CD4-positive, alpha-beta T cell treated with Interleukin-6 at 100 ng/mL for 8 hours (primary cell): Measurements from ENCODE around the gene OR2B6.

Experiments used
- DNase-seq: peaks from one replicate; pipeline ENCODE4 v3.0.0-alpha.2; 2020; ENCODE audit warnings: mixed read lengths, low spot score

OR2B6 gene

DNA sequence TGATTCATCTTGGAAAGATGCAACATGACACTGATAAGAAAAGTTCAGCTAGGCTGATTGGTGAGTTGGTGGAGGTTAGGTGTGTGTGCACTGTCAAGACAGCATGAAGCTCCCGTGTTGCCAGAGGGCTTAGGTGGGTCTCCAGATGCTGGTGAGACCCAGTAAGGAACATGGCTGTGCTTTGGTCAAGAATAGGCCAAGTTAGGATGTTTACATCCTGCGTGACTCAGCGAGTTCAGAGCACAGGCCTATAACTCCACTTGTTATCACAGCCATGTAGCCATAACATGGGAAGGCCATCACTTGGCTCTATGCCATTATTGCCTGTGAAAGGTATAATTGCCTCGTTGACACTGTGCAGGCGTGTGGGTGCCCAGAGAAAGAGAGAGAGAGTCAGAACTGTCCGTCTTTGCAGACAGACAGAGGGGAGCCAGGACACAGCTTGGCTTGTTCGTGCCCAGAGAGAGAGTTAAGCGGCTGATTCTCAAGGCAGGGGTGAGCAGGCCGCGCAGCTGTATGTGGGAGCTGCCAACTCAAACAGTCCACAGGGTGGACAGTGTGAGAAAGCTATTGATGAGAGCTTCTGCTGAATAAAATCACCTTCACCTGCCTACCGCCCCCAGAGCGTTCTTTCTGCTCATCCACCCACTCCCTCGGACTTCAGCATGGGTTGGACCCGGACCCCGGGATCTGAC, 43.5 kb downstream of the OR2B6 start:
- no peak for DNase-seq

DNA sequence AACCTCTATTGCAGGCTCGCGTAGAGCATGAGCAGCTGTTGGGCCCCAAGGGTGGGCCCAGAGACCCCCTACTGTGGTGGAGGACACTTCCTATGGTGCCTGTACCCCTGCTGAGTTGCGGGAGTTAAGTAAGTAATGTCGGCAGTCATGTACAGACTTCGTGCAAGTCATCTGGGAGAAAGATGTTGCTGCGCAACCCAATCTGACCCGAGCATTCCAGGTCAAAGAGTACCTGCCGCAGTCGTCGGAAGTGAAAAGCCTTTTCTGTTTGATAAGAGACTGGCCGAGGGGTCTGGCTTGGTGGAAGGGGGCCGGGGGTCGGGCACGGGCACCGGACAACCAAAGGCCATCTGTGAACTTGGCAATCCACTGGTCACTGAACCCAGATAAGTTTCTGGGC, 44.3 kb downstream of the OR2B6 start:
- DNase-seq = no peak

DNA sequence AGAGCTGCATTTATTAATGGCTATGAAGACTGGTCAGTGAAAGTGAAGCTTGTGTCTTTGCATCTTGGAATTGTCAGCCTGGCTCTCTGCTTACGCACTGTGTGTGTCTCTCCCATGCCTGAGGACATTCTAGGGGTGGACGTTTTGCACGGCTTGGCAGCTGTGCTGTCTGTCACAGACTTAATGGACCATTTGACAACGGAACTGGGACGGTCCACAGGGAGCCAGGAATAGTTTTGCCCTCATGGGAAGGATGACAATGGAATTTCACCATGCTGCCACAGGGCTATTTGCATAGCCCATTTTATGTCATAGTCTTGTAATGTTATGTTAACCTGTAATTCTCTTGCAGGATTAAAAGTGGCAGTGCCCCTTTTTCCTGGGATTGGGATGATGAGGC, 44.7 kb downstream of the OR2B6 start:
- no peak for DNase-seq

DNA sequence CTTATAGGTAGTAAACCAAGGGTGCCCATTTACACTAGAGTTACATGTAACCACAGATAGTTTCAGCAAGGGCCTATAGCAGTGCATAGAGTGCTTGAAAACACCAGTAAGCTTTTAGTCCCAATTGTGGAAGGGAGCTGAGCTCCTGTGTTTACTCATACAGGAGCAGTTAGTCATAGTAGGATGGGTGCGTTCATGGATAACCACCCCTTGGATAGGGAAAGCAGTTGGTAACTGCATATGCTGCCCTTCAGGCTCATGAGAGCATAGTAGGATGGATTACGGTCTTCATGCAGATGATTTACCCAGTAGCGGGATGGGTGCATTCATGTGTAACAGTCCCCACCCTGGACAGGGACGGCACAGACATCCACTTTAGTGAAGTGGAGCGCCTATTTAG, 45.1 kb downstream of the OR2B6 start:
- DNase-seq = no peak

DNA sequence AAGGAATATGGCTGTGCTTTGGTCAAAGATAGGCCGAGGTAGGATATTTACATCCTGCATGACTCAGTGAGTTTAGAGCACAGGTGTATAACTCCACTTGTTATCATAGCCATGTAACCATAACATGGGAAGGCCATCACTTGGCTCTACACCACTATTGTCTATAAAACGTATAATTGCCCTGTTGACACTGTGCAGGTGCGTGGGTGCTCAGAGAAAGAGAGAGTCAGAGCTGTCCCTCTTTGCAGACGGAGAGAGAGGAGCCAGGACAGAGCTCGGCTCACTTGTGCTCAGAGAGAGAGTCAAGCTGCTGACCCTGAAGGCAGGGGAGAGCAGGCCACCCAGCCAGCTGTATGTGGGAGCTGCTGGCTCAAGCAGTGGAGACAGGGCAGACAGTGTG, 46.0 kb downstream of the OR2B6 start:
- DNase-seq = no peak

DNA sequence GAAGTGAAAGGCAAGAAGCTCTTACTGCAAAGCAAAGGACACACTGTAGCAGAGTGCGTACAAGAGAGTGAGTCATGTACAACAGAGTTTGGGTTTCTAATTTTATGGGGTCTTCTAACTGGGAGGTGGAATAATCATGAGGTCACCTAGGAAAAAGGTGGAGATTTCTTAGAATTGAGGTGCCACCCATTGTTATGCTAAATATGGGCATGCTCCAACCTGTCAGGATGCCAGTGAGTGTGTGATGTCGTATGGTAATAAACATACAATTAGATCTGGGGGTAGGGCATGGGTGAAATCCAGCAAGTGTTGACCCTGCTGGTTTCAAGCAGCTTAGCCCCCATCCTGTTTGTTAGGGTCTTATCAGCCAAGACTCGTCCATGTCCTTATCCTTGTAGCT, 46.6 kb downstream of the OR2B6 start:
- no peak for DNase-seq

DNA sequence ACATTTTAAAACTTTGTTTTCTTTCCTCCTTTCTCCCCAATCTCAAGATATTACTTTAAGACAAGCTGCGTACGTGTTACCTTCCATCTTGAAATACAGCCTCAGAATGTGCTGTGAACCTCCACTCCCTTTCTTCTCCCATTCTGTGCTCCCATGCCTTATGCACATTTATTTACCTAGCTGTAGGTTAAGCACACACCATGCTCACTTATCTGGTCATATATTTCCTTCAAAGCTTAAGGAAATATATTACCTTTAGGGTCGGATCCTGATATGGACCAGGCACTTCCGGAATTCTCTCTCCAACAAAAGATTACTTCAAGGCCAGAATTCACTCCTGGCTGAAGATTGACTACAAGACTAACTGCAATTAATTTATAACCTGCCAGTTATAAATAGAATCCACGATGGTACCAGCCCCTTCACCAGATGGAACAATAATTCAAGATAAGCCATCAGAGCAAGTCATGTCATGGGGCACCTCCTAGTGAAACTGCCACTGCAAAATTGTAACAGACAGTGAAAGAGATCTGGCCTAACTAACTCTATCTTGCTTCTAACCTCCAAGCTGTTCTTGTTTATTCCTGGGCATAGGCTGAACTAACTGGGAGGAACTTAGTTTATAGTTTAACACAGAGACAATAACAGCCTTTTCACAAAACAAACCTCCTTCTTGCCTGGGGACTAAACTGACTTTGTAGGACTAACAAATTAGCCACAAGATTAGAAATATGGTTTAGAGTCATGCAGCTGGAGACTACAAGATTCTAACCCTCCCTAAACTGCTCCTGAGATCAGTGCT, 47.5 kb downstream of the OR2B6 start:
- no peak for DNase-seq

DNA sequence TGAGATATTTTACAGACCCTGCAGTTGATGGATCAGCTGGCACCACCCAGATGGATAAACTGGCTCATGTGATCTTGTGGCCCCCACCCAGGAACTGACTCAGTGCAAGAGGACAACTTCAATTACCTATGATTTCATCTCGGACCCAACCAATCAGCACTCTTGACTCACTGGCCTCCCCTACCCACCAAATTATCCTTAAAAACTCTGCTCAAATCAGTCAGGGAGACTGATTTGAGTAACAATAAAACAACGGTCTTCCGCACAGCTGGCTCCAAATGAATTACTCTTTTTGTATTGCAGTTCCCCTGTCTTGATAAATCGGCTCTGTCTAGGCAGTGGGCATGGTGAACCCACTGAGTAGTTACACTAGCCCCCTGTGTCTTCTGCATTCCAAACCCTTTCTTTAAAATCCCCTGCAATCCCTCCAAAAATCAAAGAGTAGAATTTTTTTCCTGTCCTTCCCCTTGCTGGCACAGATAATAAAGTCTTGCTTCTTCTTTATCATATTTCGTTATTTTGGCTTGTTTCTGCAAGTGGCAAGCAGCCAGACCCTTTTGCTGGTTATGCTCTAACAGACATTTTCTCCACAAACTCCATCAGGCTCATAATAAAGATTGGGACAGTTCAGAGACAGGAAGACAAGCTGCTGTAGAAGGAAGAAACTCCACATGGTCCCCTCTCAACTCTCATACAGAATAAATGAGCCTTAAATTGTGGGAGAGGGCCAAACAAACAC, 48.3 kb downstream of the OR2B6 start:
- no peak for DNase-seq

DNA sequence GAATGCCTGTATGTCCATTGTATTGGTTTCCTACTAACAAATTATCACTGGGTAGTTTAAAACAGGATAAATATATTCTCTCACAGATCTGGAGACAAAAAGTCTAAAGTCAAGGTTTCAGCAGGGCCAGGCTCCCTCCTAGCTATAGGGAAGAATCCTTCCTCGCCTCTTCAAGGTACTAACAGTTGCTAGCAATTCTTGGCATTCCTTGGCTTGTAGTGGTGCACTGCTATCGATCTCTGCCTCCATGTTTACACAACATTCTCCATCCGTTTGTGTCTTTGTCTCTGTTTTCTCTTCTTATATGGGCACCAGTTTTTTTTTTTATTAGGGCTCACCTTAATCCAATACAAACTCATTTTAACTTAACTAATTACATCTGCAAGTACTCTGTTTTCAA, 48.9 kb downstream of the OR2B6 start:
- DNase-seq = no peak
